ENCODE results near the gene COL17A1. TPM values are rescaled to one million over a fixed set of nuclear protein-coding genes. Genes with fewer than 3 reads are reported as not detected.

The COL17A1 gene
- total RNA-seq, 1 donor from 2014 or later, result 0.43 TPM

DNA sequence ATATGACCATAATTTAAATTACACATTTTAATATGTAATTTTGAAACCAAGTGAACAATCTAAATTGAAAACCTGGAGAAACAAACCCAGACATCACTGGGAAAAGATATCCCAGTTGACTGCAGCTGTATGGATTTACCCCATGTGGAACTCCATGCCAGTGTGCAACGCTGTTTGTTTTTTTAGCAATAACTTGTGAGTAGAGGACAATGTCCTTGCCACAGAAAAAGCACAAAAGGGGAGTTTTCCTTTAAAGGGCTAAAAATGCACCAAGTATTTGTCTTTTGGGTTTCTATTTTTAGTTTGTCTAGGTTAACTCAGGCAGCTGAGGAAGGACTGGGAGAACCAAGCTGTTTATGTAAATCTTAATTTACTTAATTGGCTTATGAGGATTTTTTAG is 15.1 kb upstream of the COL17A1 start:
- DNase-seq (ENCODE audit: missing footprints) (no peak), ATAC-seq (no peak)
- intact Hi-C loops (cut with DNase I), result no loop called here

DNA sequence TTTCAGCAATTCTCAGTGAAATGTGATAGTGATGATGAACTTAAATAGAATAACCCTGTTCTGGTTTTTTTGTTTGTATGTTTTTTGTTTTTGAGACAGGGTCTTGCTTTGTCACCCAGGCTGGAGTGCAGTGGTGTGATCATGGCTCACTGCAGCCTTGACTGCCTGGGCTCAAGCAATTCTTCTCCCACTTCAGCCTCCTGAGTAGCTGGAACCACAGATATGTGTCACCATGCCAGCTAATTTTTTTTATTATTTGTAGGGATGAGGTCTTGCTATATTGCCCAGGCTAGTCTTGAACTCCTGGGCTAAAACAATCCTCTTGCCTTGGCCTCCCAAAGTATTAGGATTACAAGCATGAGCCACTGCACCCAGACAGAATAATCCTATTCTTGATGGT is 14.3 kb upstream of the COL17A1 start:
- intact Hi-C loops (cut with DNase I), result no loop called here
- DNase-seq (ENCODE audit: missing footprints), result no peak
- ATAC-seq, result no peak

DNA sequence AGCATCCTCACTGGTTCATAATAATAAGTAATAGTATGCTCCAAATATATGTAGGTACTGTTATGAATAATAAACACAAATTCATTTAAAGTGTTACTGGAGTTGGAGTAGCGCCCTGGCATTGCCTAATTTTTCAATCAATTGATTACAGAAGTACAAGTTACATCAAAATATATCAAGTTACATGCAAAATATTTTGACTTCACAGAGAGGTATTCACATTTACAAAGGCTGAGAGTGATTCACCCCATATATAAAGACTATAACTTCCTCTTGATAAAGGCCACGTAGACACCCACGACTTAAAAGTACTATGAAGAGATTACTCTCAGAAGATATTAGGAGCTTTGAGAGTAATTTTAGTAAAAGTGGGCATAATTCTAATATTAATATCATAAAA is 13.6 kb upstream of the COL17A1 start:
- intact Hi-C loops (cut with DNase I), result no loop called here
- no peak for ATAC-seq
- DNase-seq (ENCODE audit: missing footprints), result no peak

DNA sequence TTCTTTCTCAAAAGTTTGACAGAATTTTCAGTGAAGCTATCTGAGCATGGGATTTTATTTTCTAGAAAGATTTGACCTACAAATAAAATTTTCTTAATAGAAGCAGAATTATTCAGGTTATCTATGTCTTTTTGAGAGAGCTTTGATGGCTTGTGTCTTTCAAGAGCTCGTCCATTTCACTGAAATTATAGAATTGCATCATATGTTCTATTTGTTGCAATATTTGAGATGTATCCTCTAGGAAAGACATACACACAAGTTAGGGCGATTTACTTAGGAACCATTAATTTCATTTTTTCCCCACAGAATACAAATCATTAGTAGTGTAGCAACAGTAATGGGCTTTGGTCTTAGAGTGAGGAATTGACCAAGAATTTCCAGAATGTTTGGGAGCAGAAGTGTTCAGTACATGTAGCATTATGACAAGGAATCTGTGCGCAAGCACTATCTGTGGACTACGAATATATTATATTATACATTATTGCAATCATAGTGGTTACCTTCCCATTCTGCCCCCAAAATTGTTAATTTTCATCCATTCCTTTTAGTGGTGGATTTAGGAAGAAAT is 12.8 kb upstream of the COL17A1 start:
- no peak for ATAC-seq
- no peak for DNase-seq (ENCODE audit: missing footprints)
- intact Hi-C loops (cut with DNase I), result no loop called here

DNA sequence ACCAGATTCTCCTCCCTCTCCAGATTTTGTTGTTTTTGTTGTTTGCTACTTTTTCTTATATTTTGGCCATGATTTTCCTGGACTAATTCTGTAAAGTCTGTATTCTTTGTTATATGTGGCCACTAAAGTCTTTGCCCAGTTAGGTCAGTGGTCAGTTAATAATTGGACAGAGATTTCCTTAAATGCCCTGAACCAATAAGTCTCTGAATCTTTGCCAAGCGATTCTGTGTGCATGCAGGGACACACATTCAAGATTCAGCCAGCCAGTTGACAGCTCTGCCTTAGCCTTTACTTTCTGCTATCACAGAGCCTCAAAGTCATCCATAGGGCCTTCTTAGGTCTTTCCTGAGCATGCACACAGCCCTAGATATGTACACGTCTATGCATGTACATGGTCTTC is 11.0 kb upstream of the COL17A1 start:
- intact Hi-C loops (cut with DNase I), result no loop called here
- no peak for ATAC-seq
- DNase-seq (ENCODE audit: missing footprints), result no peak

DNA sequence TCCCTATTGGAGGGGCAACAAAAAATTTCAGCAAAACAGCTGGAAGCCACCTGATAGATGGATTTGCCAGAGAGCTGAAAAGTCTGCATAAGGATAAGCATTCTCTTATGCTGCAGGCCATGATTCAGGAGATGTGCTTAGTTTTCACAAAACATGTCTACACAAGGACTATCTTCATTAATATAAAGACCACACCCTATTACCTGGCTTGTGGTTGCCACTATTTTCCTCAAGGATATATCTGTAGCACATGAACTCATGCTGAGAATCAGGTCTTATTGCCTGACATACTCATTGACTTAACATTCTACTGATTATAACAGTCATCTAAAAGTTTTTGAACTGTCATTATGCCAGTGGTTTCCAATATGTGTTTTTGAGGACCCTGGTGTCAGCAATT is 7.1 kb upstream of the COL17A1 start:
- DNase-seq (ENCODE audit: missing footprints), result no peak
- no peak for ATAC-seq
- intact Hi-C loops (cut with DNase I), result no loop called here

DNA sequence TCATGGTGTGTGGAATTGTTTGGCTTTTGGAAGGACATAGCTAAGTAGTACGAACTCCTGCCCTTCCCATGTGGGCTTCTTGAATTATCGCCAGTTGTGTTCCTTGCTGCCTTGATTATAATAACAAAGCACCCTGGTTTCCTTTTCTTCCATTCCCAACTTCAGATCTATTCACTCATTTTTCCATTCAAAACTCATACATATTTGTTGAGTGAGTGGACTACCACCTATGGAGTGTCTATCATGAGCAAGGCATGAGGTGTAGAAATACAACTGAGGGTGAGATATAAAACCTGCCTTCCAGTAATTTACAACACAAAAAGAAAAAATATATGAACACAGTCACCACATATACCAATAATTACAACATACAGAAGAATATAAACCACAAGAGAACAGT is 4.9 kb upstream of the COL17A1 start:
- intact Hi-C loops (cut with DNase I), result no loop called here
- no peak for DNase-seq (ENCODE audit: missing footprints)

DNA sequence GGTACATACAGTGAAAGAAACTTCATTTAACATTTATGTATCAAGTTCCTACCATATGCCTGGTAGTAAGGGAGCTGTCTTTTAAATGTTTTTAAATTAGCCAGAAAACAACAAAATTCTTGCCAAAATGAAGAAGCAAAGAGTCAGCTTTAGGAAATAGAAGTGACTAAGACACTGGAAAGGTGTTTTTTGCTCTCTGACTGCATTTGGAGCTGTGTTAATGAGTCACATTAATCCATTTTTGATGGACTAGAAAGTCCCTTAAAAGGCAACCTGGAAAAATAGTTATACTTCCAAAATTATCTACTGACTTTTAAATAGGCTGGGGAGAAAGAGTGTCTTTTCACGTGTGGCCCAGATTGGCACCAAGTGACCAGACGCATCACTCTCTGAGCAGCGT is 3.9 kb upstream of the COL17A1 start:
- intact Hi-C loops (cut with DNase I), result no loop called here
- DNase-seq (ENCODE audit: missing footprints) (no peak), ATAC-seq (no peak)

More for the DNA sequence above, 4.9 kb upstream of the COL17A1 start:
- no peak for ATAC-seq

DNA sequence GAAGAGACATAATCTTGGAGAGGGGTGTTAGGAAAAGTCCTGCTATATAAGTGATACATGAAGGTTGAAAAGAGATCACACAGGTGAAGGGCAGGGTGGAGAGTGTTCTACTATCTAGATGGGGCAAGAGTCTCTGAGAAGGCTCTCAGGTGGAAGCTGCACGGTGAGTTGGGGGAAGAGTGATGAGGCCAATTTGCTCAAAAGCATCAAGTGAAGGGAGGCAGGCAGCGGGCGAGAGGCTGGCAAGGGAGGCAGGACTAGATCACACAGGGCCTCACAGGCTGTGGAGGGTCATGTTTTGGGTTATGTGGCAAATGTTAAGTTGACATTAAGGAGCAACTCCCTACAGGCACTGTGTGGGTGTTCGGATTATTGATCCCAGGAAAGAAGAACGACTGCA is 2.6 kb upstream of the COL17A1 start:
- DNase-seq (ENCODE audit: missing footprints) (no peak), ATAC-seq (no peak)
- intact Hi-C loops (cut with DNase I), result no loop called here

DNA sequence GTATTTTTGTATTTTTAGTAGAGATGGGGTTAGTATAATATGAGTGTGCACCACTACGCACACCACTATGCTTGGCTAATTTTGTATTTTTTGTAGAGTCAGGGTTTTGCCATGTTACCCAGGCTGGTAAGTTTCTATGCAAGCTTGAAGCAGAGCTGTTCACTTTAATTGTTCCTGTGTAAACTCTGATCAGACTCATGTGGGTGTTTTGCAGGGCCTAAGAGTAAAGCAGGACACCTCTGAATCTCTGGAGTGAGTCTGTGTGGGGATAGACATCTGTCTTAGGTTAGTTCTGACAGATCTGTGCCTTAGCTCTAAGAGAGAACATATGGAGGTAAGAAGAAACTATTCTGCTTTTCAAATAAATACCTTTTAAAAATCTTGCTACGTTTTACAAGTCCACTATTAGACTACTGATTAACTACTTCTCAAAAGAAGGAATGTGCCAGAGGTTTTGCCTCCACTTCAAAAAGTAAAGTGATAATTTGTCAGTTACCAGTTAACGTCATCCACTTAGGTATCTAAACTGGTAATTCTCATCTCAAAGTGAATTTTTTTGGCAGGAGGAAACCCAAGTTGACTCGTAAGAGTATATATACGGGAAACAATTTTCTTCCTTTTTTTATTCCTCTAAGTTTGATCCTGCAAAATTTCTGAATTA is 1.1 kb downstream of the COL17A1 start:
- DNase-seq (ENCODE audit: missing footprints) (no peak), ATAC-seq (no peak)
- intact Hi-C loops (cut with DNase I), result loop anchor here (5.0 kb wide), 1 partner anchor 197 kb away; no protein-coding TSS in a partner anchor

DNA sequence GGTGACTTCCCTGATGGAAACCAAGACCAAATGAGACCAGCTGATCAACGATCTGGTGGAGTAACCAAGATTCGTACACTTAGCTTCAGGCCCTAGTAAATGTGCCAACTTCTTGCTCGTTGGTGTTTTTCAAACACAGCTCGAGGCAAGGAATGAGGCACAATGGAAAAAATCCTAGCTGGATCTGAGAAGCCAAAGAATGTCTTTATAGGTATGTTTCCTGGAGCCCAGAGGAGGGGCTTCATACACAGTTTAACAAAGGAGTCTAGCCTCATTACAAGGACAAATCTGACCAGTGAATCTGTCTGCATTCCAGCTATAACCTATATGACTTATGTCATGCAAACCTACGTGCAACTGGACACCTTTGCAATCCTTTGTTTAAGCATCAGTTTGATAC is 3.7 kb downstream of the COL17A1 start:
- ATAC-seq, result no peak
- intact Hi-C loops (cut with DNase I), result loop anchor here (5.0 kb wide), 1 partner anchor 195 kb away; no protein-coding TSS in a partner anchor
- DNase-seq (ENCODE audit: missing footprints), result no peak

DNA sequence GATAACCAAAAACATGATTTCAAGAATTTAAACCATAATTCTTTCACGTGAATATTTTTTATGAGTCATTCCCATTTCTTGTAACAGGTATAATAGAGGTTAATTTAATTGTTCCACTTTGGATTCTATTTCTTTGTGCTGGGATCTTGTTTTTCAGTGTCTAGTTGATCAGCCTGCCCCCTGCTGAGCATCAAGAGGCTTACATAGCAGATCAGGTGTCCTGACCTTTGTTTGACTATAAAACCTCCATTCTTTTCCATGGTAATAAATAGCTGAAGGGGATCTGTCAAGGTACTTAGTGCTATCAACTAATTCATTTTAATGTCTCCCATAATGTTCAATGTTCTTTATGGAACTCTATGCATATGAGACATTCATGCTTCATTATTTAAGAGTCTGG is 4.9 kb downstream of the COL17A1 start:
- no peak for DNase-seq (ENCODE audit: missing footprints)
- no peak for ATAC-seq
- intact Hi-C loops (cut with DNase I), result loop anchor here (5.0 kb wide), 1 partner anchor 193 kb away; no protein-coding TSS in a partner anchor

DNA sequence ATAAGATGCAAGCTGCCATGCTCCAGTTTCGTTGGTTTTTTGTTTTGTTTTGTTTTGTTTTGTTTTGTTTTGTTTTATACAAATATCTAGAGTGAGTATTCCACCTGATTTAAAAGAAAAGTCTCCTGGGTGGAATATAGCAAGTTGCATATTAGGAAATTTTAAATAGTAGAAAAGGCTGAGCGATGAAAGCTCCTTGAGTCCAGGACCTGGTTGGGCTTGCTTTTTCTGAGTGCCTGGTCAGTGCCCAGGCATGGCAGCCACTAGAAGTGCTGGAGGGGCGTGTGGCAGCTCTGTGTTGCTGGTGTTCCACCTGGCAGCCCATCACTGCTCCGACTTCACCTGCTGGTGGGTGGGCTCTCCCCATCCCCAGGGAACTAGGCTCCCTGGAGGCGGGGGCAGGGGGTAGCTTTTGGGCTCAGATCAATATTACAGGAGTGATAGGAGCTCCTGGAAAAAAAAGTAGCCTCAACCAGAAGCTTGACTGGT is 8.0 kb downstream of the COL17A1 start:
- ATAC-seq, result no peak
- no peak for DNase-seq (ENCODE audit: missing footprints)
- intact Hi-C loops (cut with DNase I), result loop anchor here (5.0 kb wide), 1 partner anchor 45 kb away; the partner anchor contains the start of gene SFR1

DNA sequence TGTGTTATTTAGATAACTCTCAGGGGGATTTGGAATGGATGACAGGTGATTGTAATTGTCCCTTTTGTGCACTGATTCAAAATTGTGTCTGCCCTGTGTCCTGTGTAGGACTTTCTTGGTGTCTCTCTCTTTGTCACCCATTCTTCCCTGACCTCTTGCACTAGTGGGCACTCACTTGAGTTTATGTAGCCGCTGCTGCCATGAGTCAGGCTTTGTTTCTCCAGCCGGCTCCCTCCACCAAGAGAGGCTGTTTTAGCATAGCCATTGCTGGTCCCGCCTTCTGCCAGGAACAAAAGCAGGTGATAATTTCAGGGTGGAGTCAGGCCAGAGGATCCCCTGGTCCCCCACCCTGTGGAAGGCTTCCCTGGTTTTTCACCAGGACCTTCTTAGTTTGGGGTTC is 8.4 kb downstream of the COL17A1 start:
- DNase-seq (ENCODE audit: missing footprints), result no peak
- intact Hi-C loops (cut with DNase I), result loop anchor here (5.0 kb wide), 1 partner anchor 45 kb away; the partner anchor contains the start of gene SFR1
- ATAC-seq, result no peak

DNA sequence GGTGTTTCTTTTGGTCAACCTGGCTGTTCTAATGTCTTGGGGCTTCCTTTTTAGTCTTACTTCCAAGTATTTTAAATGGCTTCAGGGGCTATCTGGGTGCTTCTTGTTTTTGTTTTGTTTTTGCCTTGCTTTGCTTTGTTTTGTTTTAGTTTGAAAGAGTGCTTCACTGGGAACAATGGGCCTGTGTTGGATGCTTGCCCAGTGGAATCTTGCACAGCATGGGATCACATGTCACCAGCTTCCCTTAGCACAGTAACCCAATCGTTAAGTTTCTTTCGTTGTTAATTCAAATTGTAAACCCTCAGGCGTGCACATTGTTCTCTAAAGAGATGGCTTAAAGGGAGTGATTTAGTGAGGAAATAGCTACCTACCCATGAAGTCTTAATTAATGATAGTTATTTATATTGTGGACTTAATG is 8.9 kb downstream of the COL17A1 start:
- no peak for DNase-seq (ENCODE audit: missing footprints)
- intact Hi-C loops (cut with DNase I), result loop anchor here (5.0 kb wide), 1 partner anchor 46 kb away; the partner anchor contains the start of gene SFR1
- peak; percentile 39 for ATAC-seq

DNA sequence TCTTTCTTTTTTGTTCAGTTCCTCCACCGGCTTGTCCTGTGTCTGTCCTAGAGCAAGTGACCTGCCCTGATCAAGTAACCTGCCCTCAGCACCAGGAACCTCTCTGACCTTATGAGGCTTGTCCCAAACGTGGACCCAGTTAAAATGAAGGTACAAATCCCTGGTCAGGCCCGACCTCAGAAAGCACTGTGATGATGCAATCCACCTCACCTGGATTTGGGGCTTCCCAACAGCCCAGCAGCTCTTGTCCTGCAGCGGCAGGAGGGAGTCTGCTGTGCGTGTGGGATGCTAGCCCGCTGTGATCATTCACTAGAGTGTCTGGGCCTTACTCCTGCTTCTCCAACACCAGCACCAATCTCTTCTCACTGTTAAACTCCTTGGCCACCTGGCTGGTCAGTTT is 11.2 kb downstream of the COL17A1 start:
- intact Hi-C loops (cut with DNase I), result no loop called here
- DNase-seq (ENCODE audit: missing footprints), result no peak
- ATAC-seq, result no peak

DNA sequence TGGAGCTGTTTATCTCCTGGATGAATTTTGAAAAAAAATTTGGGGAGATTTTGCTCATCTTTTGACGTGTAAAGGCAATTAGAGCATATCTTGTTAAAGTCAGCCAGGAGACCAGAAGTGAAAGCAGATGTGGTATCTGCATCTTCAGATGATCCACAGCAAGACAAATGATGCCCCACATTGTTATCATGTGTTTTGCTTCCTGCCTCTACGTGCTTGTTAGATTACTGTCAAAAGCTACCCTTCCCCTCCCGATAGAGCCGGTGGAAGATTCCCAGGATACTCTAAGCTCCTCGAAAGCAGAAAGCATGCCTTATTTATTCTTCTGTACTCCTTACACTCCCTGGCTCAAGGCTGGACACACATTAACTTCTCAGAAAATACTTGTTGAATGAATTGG is 12.9 kb downstream of the COL17A1 start:
- intact Hi-C loops (cut with DNase I), result no loop called here
- no peak for ATAC-seq
- no peak for DNase-seq (ENCODE audit: missing footprints)

DNA sequence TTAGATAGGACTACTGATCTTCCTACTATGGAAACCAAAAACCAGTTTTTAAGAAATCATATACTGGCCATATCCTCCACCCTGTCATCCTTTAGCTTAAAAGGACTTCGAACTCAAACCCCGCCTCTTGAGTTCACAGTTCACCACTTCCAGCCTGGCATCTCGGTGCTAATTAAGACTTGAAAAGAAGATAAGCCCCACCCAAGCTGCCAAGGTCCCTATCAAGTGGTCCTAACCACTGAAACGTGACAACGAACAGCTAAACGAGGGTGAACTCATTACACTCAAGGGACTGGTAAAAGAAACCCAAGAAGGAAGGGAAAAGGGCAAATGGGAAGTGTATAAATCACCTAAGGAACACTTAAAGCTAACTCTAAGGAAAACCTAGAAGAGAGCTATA is 16.1 kb downstream of the COL17A1 start:
- no peak for DNase-seq (ENCODE audit: missing footprints)
- intact Hi-C loops (cut with DNase I), result no loop called here
- no peak for ATAC-seq

DNA sequence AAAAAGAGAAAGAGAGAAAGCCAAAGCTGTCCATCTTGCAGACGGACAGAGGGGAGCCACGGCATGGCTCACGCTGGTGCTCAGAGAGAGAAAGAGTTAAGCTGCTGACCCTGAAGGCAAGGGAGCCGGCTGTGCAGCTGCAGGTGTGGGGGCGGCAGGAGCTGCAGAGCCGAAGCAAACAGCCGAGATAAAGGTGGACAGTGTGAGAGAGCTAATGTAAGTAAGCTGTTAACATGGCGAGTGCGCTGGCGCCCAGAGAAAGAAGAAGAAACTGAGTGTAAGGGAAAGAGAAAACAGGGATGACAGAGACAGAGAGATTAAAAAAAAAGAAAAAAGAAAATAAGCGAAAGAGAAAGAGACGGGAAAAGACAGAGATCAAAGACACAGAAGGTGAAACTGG is 18.2 kb downstream of the COL17A1 start:
- DNase-seq (ENCODE audit: missing footprints), result no peak
- ATAC-seq, result no peak
- intact Hi-C loops (cut with DNase I), result no loop called here

DNA sequence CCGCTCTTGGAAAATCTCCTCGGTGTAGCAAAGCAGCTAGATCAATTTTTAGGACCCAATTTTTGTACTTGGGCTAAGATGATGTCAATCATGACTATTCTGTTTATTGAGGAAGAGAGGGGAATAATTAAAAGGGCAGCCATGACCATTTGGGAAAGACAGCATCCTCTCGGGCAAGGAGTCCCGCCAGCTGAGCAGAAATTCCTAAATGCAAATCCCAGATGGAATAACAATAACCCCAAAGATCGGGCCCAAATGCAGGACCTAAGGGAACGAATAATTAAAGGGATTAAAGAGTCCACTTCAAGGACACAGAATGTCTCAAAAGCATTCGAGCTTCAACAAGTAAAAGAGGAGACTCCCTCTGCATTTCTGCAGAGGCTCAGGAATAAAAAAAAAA is 18.7 kb downstream of the COL17A1 start:
- intact Hi-C loops (cut with DNase I), result no loop called here
- DNase-seq (ENCODE audit: missing footprints) (no peak), ATAC-seq (no peak)

DNA sequence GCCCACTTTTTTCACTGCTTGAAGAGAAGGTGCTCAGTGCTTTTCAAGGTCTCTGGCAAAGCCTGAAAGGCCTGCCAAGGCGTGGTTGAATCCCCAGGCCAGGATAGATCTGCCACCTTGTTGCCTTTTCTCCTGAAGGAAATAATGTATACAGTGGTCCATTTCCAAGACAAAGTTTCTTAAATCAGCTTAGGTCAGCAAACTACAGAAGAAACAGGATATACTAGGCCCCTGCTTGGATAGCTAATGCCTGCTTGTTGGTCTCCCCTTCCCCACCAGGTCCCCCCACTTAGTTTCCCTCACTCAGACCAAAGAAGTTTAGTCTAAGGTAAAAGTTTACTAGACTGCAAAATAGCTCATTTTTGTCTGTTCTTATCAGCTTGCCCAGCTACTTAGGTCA is 19.9 kb downstream of the COL17A1 start:
- intact Hi-C loops (cut with DNase I), result no loop called here
- no peak for DNase-seq (ENCODE audit: missing footprints)
- ATAC-seq, result no peak

Data from Right ventricle myocardium inferior (tissue), 1 donor.